ENCODE measurements around the gene ADAM10. TPM values are rescaled to one million over a fixed set of nuclear protein-coding genes. Genes with fewer than 3 reads are reported as not detected.

ADAM10 gene
- total and polyA plus RNA-seq, 11 donors: 8.4 to 128 (median 67.0) TPM

GRCh38 chr15:58689646-58690045 is 59.9 kb downstream of the ADAM10 start:
- H3K4me3 ChIP-seq: no peak overlapping the region
- TF ChIP-seq POLR2A (IDR thresholded peaks at IDR 0.05): no peak
- no peaks in the 10 kb centered on the region for H3K27me3 ChIP-seq
- no peak for ATAC-seq
- H3K9me3 ChIP-seq: no peaks in the 10 kb centered on the region
- intact Hi-C loops (cut with DNase I): loop anchor here in 5 of 10 donors (2.0 to 10.0 kb wide), 4 partner anchors 21 to 58 kb away; partner anchors contain the start of gene ADAM10 (in 3 of the 5)
- H3K4me1 ChIP-seq: peaks cover 0 to 25% (median 8%) of the 10 kb centered on the region in 12 donors
- no peak overlapping the region for H3K27ac ChIP-seq
- DNase-seq: no peak
- peaks cover 0 to 4% (median 0%) of the 10 kb centered on the region in 9 donors for H3K36me3 ChIP-seq

DNA sequence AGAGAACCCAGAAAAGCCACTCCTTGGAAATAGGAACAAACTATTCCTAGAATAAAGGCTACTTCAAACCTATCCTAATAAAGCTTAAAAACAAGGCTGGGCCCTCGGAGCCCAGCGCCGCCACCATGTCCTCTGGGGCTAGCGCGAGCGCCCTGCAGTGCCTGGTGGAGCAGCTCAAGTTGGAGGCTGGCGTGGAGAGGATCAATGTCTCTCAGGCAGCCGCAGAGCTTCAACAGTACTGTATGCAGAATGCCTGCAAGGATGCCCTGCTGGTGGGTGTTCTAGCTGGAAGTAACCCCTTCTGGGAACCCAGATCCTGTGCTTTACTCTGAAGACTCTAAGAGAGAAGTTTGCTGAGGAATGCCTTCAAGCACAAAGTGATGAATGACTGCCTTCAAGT is 63.2 kb downstream of the ADAM10 start:
- H3K36me3 ChIP-seq: no peaks in the 10 kb centered on the region
- TF ChIP-seq, protein P1, sequence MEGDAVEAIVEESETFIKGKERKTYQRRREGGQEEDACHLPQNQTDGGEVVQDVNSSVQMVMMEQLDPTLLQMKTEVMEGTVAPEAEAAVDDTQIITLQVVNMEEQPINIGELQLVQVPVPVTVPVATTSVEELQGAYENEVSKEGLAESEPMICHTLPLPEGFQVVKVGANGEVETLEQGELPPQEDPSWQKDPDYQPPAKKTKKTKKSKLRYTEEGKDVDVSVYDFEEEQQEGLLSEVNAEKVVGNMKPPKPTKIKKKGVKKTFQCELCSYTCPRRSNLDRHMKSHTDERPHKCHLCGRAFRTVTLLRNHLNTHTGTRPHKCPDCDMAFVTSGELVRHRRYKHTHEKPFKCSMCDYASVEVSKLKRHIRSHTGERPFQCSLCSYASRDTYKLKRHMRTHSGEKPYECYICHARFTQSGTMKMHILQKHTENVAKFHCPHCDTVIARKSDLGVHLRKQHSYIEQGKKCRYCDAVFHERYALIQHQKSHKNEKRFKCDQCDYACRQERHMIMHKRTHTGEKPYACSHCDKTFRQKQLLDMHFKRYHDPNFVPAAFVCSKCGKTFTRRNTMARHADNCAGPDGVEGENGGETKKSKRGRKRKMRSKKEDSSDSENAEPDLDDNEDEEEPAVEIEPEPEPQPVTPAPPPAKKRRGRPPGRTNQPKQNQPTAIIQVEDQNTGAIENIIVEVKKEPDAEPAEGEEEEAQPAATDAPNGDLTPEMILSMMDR (IDR thresholded peaks at IDR 0.05): no peak
- TF ChIP-seq POLR2A (IDR thresholded peaks at IDR 0.05): no peak
- no peak overlapping the region for H3K4me3 ChIP-seq
- 94 to 99% (median 98%) methylated on average over 8 of the region's 8 CpGs for WGBS, 4 donors
- no peaks in the 10 kb centered on the region for H3K27me3 ChIP-seq
- H3K27ac ChIP-seq: no peak overlapping the region
- intact Hi-C loops (cut with DNase I): loop anchor here in 2 of 10 donors (10.0 kb wide), 2 partner anchors 49 to 59 kb away; partner anchors contain the start of gene ADAM10 (in 1 of the 2)
- peak in 1 of 5 donors; percentile 51 for DNase-seq
- peaks cover 0 to 38% (median 16%) of the 10 kb centered on the region in 12 donors for H3K4me1 ChIP-seq
- no peaks in the 10 kb centered on the region for H3K9me3 ChIP-seq
- ATAC-seq: no peak

GRCh38 chr15:58684751-58685150 is 64.8 kb downstream of the ADAM10 start:
- Histone ChIP-seq H3K4me1 (peaks cover 0 to 27% (median 12%) of the 10 kb centered on the region in 12 donors), H3K4me3 (no peak overlapping the region), H3K27ac (no peak overlapping the region), H3K27me3 (no peaks in the 10 kb centered on the region), H3K9me3 (no peaks in the 10 kb centered on the region), H3K36me3 (peaks cover 0 to 5% (median 0%) of the 10 kb centered on the region in 9 donors)
- intact Hi-C loops (cut with DNase I): loop anchor here in 2 of 10 donors (10.0 kb wide), 2 partner anchors 50 to 60 kb away; partner anchors contain the start of gene ADAM10 (in 1 of the 2)
- ATAC-seq: no peak
- no peak for DNase-seq
- WGBS, 4 donors: 94 to 98% (median 96%) methylated on average over 4 of the region's 4 CpGs
- TF ChIP-seq POLR2A (IDR thresholded peaks at IDR 0.05): no peak
- TF ChIP-seq, protein P1 (IDR thresholded peaks at IDR 0.05): no peak

- no peaks in the 10 kb centered on the region for H3K9me3 ChIP-seq
- no peak for TF ChIP-seq POLR2A (IDR thresholded peaks at IDR 0.05)
- TF ChIP-seq, protein P1 (IDR thresholded peaks at IDR 0.05): no peak
- ATAC-seq: no peak
- H3K27me3 ChIP-seq: no peaks in the 10 kb centered on the region
- H3K4me3 ChIP-seq: no peak overlapping the region
- peaks cover 0 to 26% (median 14%) of the 10 kb centered on the region in 12 donors for H3K4me1 ChIP-seq
- DNase-seq: no peak
- peaks cover 0 to 9% (median 0%) of the 10 kb centered on the region in 9 donors for H3K36me3 ChIP-seq
- WGBS, 4 donors: 93 to 98% (median 96%) methylated on average over 3 of the region's 3 CpGs
- H3K27ac ChIP-seq: no peak overlapping the region
- intact Hi-C loops (cut with DNase I): loop anchor here in 2 of 10 donors (10.0 kb wide), 2 partner anchors 51 to 61 kb away; partner anchors contain the start of gene ADAM10 (in 1 of the 2)
Observed at GRCh38 chr15:58684036-58684710, 65.3 kb downstream of the ADAM10 start.
